Keratinocyte (primary cell): ENCODE measurements around the gene PCSK6. TPM values are rescaled to one million over a fixed set of nuclear protein-coding genes. Genes with fewer than 3 reads are reported as not detected.

Experiments used
- DNase-seq: peaks from one replicate; pipeline ENCODE4 v3.0.0-alpha.2; 2011; ENCODE audit warnings: low read depth, missing footprints, low spot score
- FAIRE-seq: peaks from 2 replicates; lab custom pipeline; 2011; peaks lifted over from hg19 to GRCh38; lab: Jason Lieb, UNC
- H2AFZ ChIP-seq: 2 replicates; pipeline ENCODE4 v1.6.0; 2012; ENCODE audit warnings: low read length, control low read depth, inconsistent platforms; ENCODE audit not compliant: control insufficient read depth
- H3K27ac ChIP-seq: 2 replicates; pipeline ENCODE4 v1.5.1; 2011; ENCODE audit warnings: low read length; ENCODE audit not compliant: control insufficient read depth, insufficient read depth
- H3K27me3 ChIP-seq: 3 replicates; pipeline ENCODE4 v1.6.0; 2011; ENCODE audit warnings: low read length; ENCODE audit not compliant: control insufficient read depth, insufficient read depth; ENCODE audit errors: extremely low read depth
- H3K36me3 ChIP-seq, 2 experiments: 2 replicates in 1 of 2; 3 replicates in 1 of 2; pipeline ENCODE4 v1.5.1; 2011; ENCODE audit warnings: low read length in 2 of 2, mild to moderate bottlenecking in 1 of 2; ENCODE audit not compliant: control insufficient read depth in 2 of 2, insufficient read depth in 2 of 2; ENCODE audit errors: extremely low read depth in 1 of 2
- H3K4me1 ChIP-seq: 3 replicates; pipeline ENCODE4 v1.5.1; 2011; ENCODE audit warnings: low read length; ENCODE audit not compliant: control insufficient read depth, insufficient read depth; ENCODE audit errors: extremely low read depth
- H3K4me2 ChIP-seq: 3 replicates; pipeline ENCODE4 v1.6.0; 2011; ENCODE audit warnings: low read depth, low read length; ENCODE audit not compliant: control insufficient read depth, insufficient read depth; ENCODE audit errors: extremely low read depth
- H3K4me3 ChIP-seq, 3 experiments: fragments of 200-600 bp in 1 of 3; sonication (generic) in 1 of 3; 2 replicates in 2 of 3; 3 replicates in 1 of 3; pipeline ENCODE4 v1.5.1; 2011 to 2016; ENCODE audit warnings: low read length in 3 of 3, mild to moderate bottlenecking in 3 of 3, control low read depth in 2 of 3, inconsistent platforms in 1 of 3, low read depth in 1 of 3, mixed read lengths in 1 of 3, mixed run types in 1 of 3, moderate library complexity in 1 of 3; ENCODE audit not compliant: control insufficient read depth in 2 of 3, insufficient read depth in 2 of 3; ENCODE audit errors: extremely low read depth in 1 of 3
- H3K79me2 ChIP-seq: 2 replicates; pipeline ENCODE4 v1.6.0; 2012; ENCODE audit warnings: low read length; ENCODE audit not compliant: control insufficient read depth, insufficient read depth
- H3K9ac ChIP-seq: 3 replicates; pipeline ENCODE4 v1.6.0; 2011; ENCODE audit warnings: low read length; ENCODE audit not compliant: control insufficient read depth, insufficient read depth; ENCODE audit errors: extremely low read depth
- H3K9me1 ChIP-seq: 3 replicates; pipeline ENCODE4 v1.6.0; 2011; ENCODE audit warnings: low read length; ENCODE audit not compliant: control insufficient read depth, insufficient read depth; ENCODE audit errors: extremely low read depth
- H3K9me3 ChIP-seq: 2 replicates; pipeline ENCODE4 v1.5.1; 2012; ENCODE audit warnings: low read depth, low read length; ENCODE audit not compliant: control insufficient read depth
- H4K20me1 ChIP-seq: 3 replicates; pipeline ENCODE4 v1.6.0; 2011; ENCODE audit warnings: low read length; ENCODE audit not compliant: control insufficient read depth, insufficient read depth; ENCODE audit errors: extremely low read depth
- EZH2 ChIP-seq: IDR thresholded peaks from one replicate; pipeline ENCODE4 v1.6.1; 2012; ENCODE audit warnings: inconsistent platforms, mild to moderate bottlenecking, low read length, moderate library complexity
- dilution Hi-C: fragments of 300-500 bp; cut with MboI; formaldehyde crosslinking; loops from one replicate; pipeline ENCODE4 v1.7.0; 2020; ENCODE audit warnings: low sequenced_read_pairs; ENCODE audit not compliant: extremely low pct_ligation_motif_present
- polyA plus RNA-seq, 5 experiments: library from polyadenylated mRNA; depleted of rRNA in 3 of 5; stranded (reverse) in 3 of 5; stranded (forward) in 1 of 5; unstranded in 1 of 5; fragments of >200 nt; gene quantifications; 1 replicate in 1 of 5; 2 replicates in 3 of 5; 3 replicates in 1 of 5; pipeline versions ENCODE4 v1.2.1 to v1.2.3, GENCODE V29; 2011 to 2012; ENCODE audit warnings: missing spikeins in 2 of 5, low read depth in 1 of 5, low replicate concordance in 1 of 5
- TF ChIP-seq, protein P1 (sequence below), 3 experiments: IDR thresholded peaks in 1 of 3; conservative IDR thresholded peaks in 1 of 3; optimal IDR thresholded peaks in 1 of 3; 2 replicates in 2 of 3; 3 replicates in 1 of 3; pipeline versions ENCODE3 to v1.5.1; 2011; ENCODE audit warnings: low read length in 3 of 3, mild to moderate bottlenecking in 3 of 3, moderate library complexity in 2 of 3, control low read depth in 1 of 3, inconsistent platforms in 1 of 3; ENCODE audit not compliant: insufficient read depth in 2 of 3; ENCODE audit errors: extremely low read depth in 1 of 3

Gene PCSK6
- polyA plus RNA-seq, 1 donor (not counting 4 experiments of a cell fraction or from before 2014, with no cell fraction given): 3.1 TPM

DNA sequence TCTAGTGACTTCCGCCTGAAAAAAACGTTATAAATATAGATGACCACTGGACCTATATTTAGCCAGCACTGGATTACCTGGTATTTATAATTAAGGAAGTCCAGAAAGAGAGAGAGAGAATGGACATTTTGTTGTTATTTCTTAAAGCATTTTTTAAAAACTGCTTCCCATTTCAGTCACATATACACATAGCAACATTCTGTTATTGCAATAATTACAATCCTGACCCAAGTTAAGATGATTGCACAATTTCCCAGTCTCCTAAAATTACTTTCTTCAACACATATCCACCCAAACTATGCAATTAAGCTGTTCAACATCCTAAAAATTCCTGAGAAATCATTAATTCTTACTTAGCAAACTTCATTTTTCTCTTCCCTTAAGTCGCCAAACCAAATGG is 37.7 kb downstream of the PCSK6 start:
- no peaks in the 10 kb centered on the region for H3K9me1 ChIP-seq
- no peaks in the 10 kb centered on the region for H3K27me3 ChIP-seq
- H4K20me1 ChIP-seq: no peaks in the 10 kb centered on the region
- no peak overlapping the region for H3K4me2 ChIP-seq
- H3K27ac ChIP-seq: no peak overlapping the region
- H3K4me1 ChIP-seq: peaks cover under 1% of the 10 kb centered on the region
- H3K4me3 ChIP-seq: no peak overlapping the region
- dilution Hi-C loops: no loop called here
- H3K36me3 ChIP-seq: no peaks in the 10 kb centered on the region
- no peaks in the 10 kb centered on the region for H3K79me2 ChIP-seq
- no peak for TF ChIP-seq EZH2
- no peak for DNase-seq
- H3K9me3 ChIP-seq: no peaks in the 10 kb centered on the region
- no peak overlapping the region for H3K9ac ChIP-seq
- FAIRE-seq: no peak
- H2AFZ ChIP-seq: no peak overlapping the region

DNA sequence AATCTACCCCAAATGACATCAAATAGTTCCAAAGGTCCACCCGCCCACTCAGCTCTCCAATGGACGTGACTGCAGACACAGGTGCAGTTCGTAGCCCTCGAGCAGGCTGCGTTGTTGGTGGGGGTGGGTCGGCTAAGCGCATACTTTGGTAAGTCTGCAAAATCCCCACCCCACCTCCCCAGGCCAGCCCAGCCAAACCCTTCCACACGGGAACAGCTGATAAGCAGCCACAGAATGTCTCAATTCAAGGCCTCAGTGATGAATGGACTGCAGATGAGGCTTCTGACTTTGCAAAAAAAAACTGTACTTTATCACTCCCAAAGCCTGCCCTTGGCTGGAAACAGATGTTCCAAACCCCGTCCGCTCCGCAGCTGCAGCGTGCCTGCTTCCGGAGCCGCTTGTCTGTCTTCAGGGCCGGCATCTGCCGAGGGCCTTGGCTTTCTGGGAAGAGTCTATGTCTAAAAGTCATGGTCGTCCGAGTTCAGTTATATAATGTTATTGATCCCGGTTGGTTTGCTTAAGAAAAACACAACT is 38.2 kb downstream of the PCSK6 start:
- no peak overlapping the region for H3K9ac ChIP-seq
- H3K79me2 ChIP-seq: no peaks in the 10 kb centered on the region
- H3K27me3 ChIP-seq: no peaks in the 10 kb centered on the region
- no peak overlapping the region for H2AFZ ChIP-seq
- H3K4me3 ChIP-seq: no peak overlapping the region
- no peaks in the 10 kb centered on the region for H3K9me1 ChIP-seq
- H3K4me2 ChIP-seq: no peak overlapping the region
- no peak overlapping the region for H3K27ac ChIP-seq
- H4K20me1 ChIP-seq: no peaks in the 10 kb centered on the region
- no peaks in the 10 kb centered on the region for H3K36me3 ChIP-seq
- DNase-seq: no peak
- no peak for FAIRE-seq
- TF ChIP-seq, protein P1, sequence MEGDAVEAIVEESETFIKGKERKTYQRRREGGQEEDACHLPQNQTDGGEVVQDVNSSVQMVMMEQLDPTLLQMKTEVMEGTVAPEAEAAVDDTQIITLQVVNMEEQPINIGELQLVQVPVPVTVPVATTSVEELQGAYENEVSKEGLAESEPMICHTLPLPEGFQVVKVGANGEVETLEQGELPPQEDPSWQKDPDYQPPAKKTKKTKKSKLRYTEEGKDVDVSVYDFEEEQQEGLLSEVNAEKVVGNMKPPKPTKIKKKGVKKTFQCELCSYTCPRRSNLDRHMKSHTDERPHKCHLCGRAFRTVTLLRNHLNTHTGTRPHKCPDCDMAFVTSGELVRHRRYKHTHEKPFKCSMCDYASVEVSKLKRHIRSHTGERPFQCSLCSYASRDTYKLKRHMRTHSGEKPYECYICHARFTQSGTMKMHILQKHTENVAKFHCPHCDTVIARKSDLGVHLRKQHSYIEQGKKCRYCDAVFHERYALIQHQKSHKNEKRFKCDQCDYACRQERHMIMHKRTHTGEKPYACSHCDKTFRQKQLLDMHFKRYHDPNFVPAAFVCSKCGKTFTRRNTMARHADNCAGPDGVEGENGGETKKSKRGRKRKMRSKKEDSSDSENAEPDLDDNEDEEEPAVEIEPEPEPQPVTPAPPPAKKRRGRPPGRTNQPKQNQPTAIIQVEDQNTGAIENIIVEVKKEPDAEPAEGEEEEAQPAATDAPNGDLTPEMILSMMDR (optimal IDR thresholded peaks at IDR 0.05 in 1 of 3, IDR thresholded peaks at IDR 0.05 in 1 of 3, conservative IDR thresholded peaks at IDR 0.05 in 1 of 3; ENCODE audit: extremely low read depth in 1 of 3, insufficient read depth in 2 of 3, low read length in 3 of 3): no peak
- no peak for TF ChIP-seq EZH2
- dilution Hi-C loops: no loop called here
- H3K9me3 ChIP-seq: no peaks in the 10 kb centered on the region
- peaks cover 6% of the 10 kb centered on the region for H3K4me1 ChIP-seq
